HAP-1 (cell line): ENCODE data around the gene ANKRD39.
"Not testable (repeated sequence)": the region's sequence is repeated elsewhere in the genome, so short reads cannot be mapped to it uniquely, and the experiment has no call there.

Experiments
- DNase-seq, 2 experiments: peaks; one replicate each; pipeline ENCODE4 v3.0.0-alpha.2; 2016 to 2020; ENCODE audit warnings: low spot score in 2 of 2
- H3K27me3 ChIP-seq: fragments of 250-450 bp; sonication (Bioruptor Pico); 2 replicates; pipeline ENCODE4 v1.5.1; 2020; ENCODE audit warnings: low read depth, mild to moderate bottlenecking, moderate library complexity
- H3K36me3 ChIP-seq: fragments of 250-450 bp; sonication (Bioruptor Pico); replicated peaks from 2 replicates; pipeline ENCODE4 v1.5.1; 2020; ENCODE audit warnings: mild to moderate bottlenecking
- H3K4me1 ChIP-seq: fragments of 250-450 bp; sonication (Bioruptor Pico); 2 replicates; pipeline ENCODE4 v1.5.1; 2020; ENCODE audit warnings: mild to moderate bottlenecking
- H3K4me3 ChIP-seq: fragments of 250-450 bp; sonication (Bioruptor Pico); 2 replicates; pipeline ENCODE4 v1.5.1; 2020; ENCODE audit warnings: mild to moderate bottlenecking, moderate library complexity
- H3K9me3 ChIP-seq: fragments of 250-450 bp; sonication (Bioruptor Pico); 2 replicates; pipeline ENCODE4 v1.5.1; 2020; ENCODE audit warnings: mild to moderate bottlenecking, moderate library complexity
- in situ Hi-C: fragments of 300-500 bp; cut with MboI; formaldehyde crosslinking; loops from 3 replicates; pipeline ENCODE4 v1.14.3; 2020; ENCODE audit warnings: low sequenced_read_pairs, inconsistent platforms, mixed read lengths

ANKRD39 gene

DNA sequence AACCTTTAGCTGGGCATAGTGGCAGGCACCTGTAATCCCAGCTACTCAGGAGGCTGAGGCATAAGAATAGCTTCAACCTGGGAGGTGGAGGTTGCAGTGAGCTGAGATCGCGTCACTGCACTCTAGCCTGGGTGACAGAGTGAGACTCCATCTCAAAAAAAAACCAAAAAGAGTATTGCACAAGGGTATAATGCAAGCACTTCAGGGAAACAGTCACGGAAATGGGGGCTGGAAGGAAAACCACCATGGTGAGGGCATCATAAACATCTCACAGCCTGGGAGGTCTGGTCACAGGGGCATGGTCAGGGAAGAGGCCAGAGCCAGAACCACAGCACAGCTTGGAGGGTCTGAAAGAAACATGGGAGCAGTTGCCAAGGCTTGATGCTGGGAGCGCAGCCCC is 5.2 kb upstream of the ANKRD39 start:
- in situ Hi-C loops = loop anchor here (25.0 kb wide), 1 partner anchor 249 kb away; the partner anchor contains the start of gene ANKRD36
- H3K36me3 ChIP-seq = peaks cover 70% of the 10 kb centered on the region

DNA sequence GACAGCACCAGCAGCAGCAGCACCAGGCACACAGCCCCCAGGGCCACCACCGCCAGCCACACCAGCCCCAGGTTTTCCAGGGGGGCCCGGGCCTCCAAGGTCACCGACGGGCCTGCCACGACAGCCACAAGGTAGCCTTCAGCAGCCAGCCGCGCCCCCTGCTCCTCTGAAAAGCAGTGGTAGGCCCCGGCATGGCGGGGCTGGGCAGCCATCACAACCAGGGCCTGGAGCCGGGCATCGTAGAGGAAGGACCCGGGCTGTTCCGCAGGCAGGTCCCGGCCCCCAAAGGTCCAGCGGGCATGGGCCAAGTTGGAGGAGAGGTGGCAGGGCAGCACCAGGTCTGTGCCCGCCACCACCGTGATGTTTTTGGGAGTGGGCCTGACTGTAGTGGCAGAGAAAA is 3.3 kb upstream of the ANKRD39 start:
- DNase-seq = no peak
- no peaks in the 10 kb centered on the region for H3K27me3 ChIP-seq
- peaks cover 11% of the 10 kb centered on the region for H3K4me1 ChIP-seq
- in situ Hi-C loops = loop anchor here (25.0 kb wide), 1 partner anchor 251 kb away; the partner anchor contains the start of gene ANKRD36
- peaks cover 56% of the 10 kb centered on the region for H3K36me3 ChIP-seq
- no peak overlapping the region for H3K4me3 ChIP-seq
- H3K9me3 ChIP-seq = no peaks in the 10 kb centered on the region

More for the DNA sequence above, 5.2 kb upstream of the ANKRD39 start:
- H3K4me3 ChIP-seq, H3K9me3 ChIP-seq, H3K4me1 ChIP-seq, DNase-seq, H3K27me3 ChIP-seq: not testable (repeated sequence)

DNA sequence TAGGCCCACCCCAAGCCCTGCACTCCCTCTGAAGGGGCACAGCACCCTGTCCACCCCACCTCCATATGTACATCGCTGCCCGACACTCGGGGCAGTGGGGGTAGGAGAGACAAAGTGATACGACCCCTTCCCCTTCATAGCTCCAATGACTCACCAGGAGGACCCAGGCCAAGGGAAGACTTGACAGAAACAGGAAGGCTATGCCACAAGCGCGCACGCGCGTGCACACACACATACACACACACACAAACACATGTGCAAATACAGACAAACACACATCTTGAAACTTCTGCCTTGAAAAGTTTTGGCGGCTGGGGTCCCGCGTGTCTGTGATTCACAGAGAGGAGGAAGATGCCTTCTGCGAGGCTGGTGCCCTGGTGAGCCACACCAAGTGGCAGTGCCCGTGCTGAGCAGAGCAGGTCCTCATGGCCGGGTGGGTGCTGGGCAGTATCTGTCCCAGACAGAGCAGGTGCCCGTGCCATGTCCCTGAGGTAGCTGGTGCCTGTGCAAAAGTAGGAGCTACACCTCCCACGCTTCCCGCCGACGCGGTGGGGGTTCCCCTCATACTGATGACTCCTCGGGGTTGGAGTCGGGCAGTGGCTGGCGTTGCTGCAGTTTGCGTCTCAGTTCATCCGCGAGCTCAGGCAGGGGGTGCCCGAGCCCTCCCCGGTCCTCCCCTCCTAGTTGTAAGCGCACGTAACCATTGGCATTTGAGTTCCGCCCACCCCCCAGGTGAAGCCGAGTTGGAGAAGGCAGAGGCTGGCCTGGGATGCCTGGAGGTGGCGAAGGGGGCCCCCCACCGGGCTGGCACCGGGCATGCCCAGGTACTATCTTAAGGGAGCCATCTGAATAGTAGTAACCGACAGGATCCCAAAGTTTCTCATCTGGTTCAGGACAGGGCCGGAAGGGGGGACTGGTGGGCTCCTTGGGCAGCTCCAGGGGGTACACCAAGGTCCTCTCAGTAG is 2.5 kb upstream of the ANKRD39 start:
- H3K36me3 ChIP-seq = peaks cover 49% of the 10 kb centered on the region

DNA sequence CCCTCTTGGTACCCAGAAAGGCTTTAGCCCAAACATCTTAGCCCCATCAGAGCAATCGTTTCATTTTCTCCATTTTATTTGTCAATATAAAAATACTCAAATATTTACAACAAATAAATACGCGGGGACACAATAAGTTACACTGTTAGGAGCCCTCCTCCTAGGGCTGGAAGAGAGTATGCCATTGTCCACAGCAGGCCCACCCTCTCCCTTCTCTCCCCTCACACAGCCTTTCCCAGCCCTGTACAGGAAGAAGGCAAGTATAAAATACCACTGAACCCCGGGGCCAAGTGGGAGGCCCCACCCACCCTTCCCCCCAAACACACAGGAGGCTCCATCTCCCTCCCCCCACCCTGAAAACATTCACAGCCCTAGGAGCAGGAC is 1.9 kb upstream of the ANKRD39 start:
- no peaks in the 10 kb centered on the region for H3K27me3 ChIP-seq
- H3K9me3 ChIP-seq = no peaks in the 10 kb centered on the region
- H3K36me3 ChIP-seq = peaks cover 42% of the 10 kb centered on the region
- peaks cover 11% of the 10 kb centered on the region for H3K4me1 ChIP-seq
- in situ Hi-C loops = loop anchor here (5.0 to 25.0 kb wide), 2 partner anchors 93 to 253 kb away; partner anchors contain the start of gene ANKRD36
- H3K4me3 ChIP-seq = no peak overlapping the region
- no peak for DNase-seq

More for the DNA sequence above, 2.5 kb upstream of the ANKRD39 start:
- H3K4me1 ChIP-seq = peaks cover 11% of the 10 kb centered on the region
- H3K4me3 ChIP-seq = no peak overlapping the region
- no peaks in the 10 kb centered on the region for H3K9me3 ChIP-seq
- in situ Hi-C loops = loop anchor here (25.0 kb wide), 1 partner anchor 252 kb away; the partner anchor contains the start of gene ANKRD36
- no peak for DNase-seq
- H3K27me3 ChIP-seq = no peaks in the 10 kb centered on the region

DNA sequence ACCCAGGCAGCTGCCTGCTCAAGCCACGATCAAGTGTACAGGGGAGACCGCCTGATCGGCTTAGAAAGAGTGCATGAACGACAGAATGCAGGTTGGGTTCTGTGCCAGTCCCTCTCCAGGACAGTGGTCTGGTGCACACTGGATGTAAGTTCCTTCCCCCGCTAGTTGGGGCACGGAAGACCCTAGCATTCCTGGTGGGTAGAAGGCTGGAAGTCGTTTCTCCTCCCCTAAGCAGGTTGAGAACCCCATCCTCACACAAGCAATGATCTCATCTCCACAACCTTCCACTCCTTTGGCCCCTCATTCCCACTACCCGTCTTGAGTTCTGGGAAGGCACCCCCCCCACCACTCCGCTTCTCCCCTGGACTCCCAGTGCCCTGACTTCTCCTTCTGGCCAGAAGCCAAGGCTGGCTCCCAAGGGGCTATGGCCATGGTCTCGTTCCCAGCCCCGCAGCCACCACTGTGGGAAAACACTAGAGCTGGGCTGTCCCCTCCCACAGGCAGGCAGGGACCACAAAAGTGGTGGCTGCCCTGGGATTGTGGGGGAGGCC is 1.4 kb upstream of the ANKRD39 start:
- Histone ChIP-seq H3K27me3 (no peaks in the 10 kb centered on the region), H3K9me3 (no peaks in the 10 kb centered on the region), H3K4me1 (peaks cover 11% of the 10 kb centered on the region), H3K36me3 (peaks cover 37% of the 10 kb centered on the region), H3K4me3 (no peak overlapping the region)
- DNase-seq = peak in 1 of 2 experiments; percentile 48
- in situ Hi-C loops = loop anchor here (5.0 to 25.0 kb wide), 2 partner anchors 93 to 253 kb away; partner anchors contain the start of gene ANKRD36

DNA sequence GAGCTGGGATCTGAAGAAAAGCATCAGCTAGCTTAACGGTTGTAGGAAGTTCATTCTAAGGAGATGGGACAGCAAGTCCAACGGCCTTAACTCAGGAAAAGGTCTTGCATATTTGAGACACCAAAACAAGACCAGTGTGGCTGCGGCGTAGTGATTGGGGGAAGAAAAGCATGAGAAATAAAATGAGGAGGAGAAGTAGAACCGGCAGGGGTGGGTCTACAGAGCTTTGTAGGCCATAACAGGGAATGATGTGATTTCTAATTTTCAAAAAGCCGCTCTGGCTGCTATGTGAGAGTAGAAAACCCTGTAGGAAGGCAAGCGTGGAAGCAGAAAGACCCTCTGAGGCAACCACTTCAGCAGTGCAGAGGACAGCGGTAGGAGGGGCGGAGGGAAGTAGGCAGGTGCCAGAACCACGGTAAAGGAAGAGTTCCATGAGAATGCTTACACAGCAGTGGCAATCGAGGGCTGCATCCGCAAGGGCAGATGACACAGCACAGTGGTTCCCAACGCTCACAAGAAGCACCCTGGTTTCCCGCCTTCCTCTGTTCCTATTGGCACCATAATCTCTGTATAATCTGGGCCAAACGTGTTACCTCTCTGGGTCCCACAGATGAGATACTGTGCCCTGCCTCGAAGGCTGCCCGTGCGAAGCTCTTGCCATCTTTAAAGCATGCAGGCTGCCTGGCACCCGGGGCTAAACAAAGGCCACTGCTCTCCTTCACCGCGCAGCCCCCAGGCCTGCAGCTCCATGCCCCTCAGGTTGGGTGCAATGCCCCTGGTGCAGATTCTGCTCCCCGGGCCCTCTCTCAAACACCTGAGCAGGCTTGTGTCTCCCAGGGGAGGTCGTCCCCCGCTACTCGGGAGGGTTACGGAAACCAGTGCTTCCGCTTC is 795 bp downstream of the ANKRD39 start:
- H3K4me1 ChIP-seq = peaks cover 11% of the 10 kb centered on the region
- in situ Hi-C loops = loop anchor here (5.0 to 25.0 kb wide), 2 partner anchors 95 to 255 kb away; partner anchors contain the start of gene ANKRD36
- peaks cover 30% of the 10 kb centered on the region for H3K36me3 ChIP-seq
- peak; percentile 22 to 48 for DNase-seq
- peak overlapping the region; percentile 93 for H3K4me3 ChIP-seq
- no peaks in the 10 kb centered on the region for H3K27me3 ChIP-seq
- no peaks in the 10 kb centered on the region for H3K9me3 ChIP-seq

DNA sequence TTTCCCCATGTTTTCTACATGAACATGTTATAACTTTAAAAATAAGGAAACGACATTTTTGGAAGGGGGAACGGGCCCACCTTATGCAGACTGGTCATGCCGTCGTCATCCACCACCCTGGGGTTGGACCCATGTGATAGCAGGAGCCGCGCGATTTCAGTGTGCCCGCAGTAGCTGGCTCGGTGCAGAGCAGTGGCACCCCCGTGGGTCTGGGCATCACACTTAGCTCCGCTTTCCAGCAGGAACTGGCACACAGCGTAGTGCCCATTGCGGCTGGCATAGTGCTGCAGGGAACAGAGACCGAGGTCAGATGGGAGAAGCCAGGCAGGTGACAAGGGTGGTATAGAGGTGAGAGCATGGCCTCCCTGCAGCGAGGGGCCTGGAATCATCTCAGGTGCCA is 4.5 kb downstream of the ANKRD39 start:
- in situ Hi-C loops = loop anchor here (25.0 kb wide), 1 partner anchor 259 kb away; the partner anchor contains the start of gene ANKRD36
- Histone ChIP-seq H3K36me3 (peaks cover 37% of the 10 kb centered on the region), H3K4me3 (no peak overlapping the region), H3K4me1 (peaks cover 7% of the 10 kb centered on the region), H3K9me3 (no peaks in the 10 kb centered on the region), H3K27me3 (no peaks in the 10 kb centered on the region)
- no peak for DNase-seq

DNA sequence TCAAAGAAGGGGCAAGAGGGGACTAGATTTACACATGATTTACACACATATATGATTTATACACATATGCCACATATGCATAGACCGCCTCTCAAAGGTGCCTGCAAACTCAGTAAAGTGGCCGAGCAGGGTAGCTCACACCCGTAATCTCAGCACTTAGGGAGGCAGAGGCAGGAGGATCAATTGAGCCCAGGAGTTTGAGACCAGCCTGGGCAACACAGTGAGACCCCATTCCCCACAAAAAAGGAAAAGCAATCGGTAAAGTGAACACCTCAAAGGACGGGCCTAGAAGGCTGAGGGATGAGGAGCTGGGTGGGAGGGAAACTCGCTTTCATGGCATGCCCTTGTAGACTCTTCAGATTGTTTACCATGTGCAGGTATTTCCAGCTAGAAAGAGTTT is 5.1 kb downstream of the ANKRD39 start:
- H3K36me3 ChIP-seq = peaks cover 44% of the 10 kb centered on the region
- no peak for DNase-seq
- in situ Hi-C loops = loop anchor here (25.0 kb wide), 1 partner anchor 260 kb away; the partner anchor contains the start of gene ANKRD36

DNA sequence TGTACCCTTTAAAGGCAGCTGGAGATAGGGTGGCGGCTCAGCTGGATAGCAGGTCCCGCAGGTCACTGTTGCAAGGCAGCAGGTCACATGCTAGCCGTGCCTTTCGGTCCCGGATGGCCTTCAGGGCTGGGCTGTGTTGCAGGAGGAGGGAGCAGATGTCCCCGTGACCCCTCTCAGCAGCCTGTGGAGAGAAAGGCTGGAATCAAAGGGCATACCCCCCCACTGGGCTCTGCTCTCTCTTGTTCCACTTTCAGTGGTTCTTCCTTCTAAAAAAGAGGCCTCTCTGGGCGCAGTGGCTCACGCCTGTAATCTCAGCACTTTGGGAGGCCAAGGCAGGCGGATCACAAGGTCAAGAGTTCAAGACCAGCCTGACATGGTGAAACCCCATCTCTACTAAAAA is 9.6 kb downstream of the ANKRD39 start:
- H3K27me3 ChIP-seq = no peaks in the 10 kb centered on the region
- no peaks in the 10 kb centered on the region for H3K9me3 ChIP-seq
- H3K4me1 ChIP-seq = no peaks in the 10 kb centered on the region
- in situ Hi-C loops = no loop called here
- H3K36me3 ChIP-seq = peaks cover 45% of the 10 kb centered on the region
- H3K4me3 ChIP-seq = no peak overlapping the region
- DNase-seq = no peak

More for the DNA sequence above, 5.1 kb downstream of the ANKRD39 start:
- Histone ChIP-seq H3K9me3 (no peaks in the 10 kb centered on the region), H3K4me1 (peaks cover 5% of the 10 kb centered on the region), H3K4me3 (no peak overlapping the region), H3K27me3 (no peaks in the 10 kb centered on the region)

DNA sequence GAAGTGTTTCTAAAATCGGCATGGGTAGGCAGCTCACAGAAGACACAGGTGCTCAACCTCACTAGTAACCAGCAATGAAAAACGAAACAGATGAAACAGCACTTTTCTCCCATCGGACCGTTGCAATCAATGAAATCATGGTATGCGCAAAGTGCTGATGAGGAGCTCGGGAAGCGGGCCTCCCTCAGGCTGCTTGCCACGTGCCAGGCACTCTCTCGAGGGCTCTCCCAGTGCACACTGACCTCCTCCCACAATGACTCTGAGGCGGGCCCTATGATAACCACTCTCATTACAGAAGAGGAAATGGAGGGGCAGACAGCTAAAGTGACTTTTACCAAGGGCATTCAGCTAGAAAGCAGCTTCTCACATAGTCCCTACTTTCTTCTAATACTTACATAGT is 10.2 kb downstream of the ANKRD39 start:
- DNase-seq = no peak

DNA sequence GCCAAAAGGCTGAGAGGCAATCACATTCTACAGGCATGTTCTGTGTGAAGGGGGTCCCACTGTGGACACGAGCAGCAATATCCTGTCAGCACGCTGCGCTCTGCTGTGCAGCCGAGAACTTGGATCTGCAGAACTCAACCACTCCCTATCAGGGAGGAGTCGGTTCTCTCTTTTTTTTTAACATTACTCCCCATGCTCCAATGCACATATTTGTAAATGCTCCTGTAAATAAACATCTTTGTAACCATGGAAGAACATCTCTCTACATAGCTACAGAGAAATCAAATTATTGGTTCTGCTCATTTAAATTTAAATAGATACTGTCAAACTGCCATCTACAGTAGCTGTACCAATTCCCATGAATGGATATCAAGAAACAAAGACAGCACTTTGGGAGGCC is 11.0 kb downstream of the ANKRD39 start:
- Histone ChIP-seq H3K4me1 (no peaks in the 10 kb centered on the region), H3K9me3 (no peaks in the 10 kb centered on the region)
- in situ Hi-C loops = no loop called here

More for the DNA sequence above, 10.2 kb downstream of the ANKRD39 start:
- Histone ChIP-seq H3K4me3 (no peak overlapping the region), H3K27me3 (no peaks in the 10 kb centered on the region), H3K4me1 (no peaks in the 10 kb centered on the region), H3K9me3 (no peaks in the 10 kb centered on the region), H3K36me3 (peaks cover 40% of the 10 kb centered on the region)
- in situ Hi-C loops = no loop called here

DNA sequence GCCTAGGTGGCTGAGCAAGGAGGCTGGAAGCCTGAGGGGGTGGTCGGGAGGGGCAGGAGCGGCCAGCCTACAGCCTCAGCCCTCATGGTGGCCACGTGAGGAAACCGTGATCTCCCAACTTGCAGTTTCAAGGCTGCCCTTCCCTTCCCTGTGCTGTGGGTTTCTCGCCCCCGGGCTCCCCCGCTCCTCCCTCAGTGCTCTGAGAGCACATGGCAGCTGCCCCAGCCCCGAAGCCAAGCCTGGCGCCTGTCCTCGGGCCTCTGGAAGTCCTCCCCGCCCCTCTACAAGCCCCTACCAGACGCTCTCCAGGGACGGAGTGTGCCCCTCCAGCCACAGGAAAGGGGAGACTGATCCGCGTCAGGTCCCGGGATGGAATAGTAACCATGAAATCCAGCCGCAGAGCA is 13.4 kb downstream of the ANKRD39 start:
- H3K27me3 ChIP-seq = no peaks in the 10 kb centered on the region
- no peaks in the 10 kb centered on the region for H3K9me3 ChIP-seq
- H3K4me1 ChIP-seq = no peaks in the 10 kb centered on the region
- H3K4me3 ChIP-seq = no peak overlapping the region
- no peak for DNase-seq
- peaks cover 24% of the 10 kb centered on the region for H3K36me3 ChIP-seq
- in situ Hi-C loops = no loop called here

More for the DNA sequence above, 11.0 kb downstream of the ANKRD39 start:
- peaks cover 37% of the 10 kb centered on the region for H3K36me3 ChIP-seq
- no peak for DNase-seq
- no peaks in the 10 kb centered on the region for H3K27me3 ChIP-seq
- H3K4me3 ChIP-seq = no peak overlapping the region
